IPS DF 6.9 (cell line): ENCODE measurements around the gene LSM10.

ENCODE experiments used
- DNase-seq: peaks from one replicate; pipeline ENCODE4 v3.0.0-alpha.2; 2013; ENCODE audit warnings: low read depth, low spot score
- H3K27ac ChIP-seq: one replicate; pipeline ENCODE4 v1.5.1; 2013; ENCODE audit warnings: low read length, control low read depth
- H3K27me3 ChIP-seq: 2 replicates; pipeline ENCODE4 v1.6.1; 2013; ENCODE audit warnings: mild to moderate bottlenecking, low read length; ENCODE audit not compliant: control insufficient read depth, insufficient read depth
- H3K36me3 ChIP-seq: 2 replicates; pipeline ENCODE4 v1.6.1; 2013; ENCODE audit warnings: low read length; ENCODE audit not compliant: control insufficient read depth, insufficient read depth
- H3K4me1 ChIP-seq: 2 replicates; pipeline ENCODE4 v1.6.1; 2013; ENCODE audit warnings: low read length; ENCODE audit not compliant: control insufficient read depth, insufficient read depth
- H3K4me3 ChIP-seq: 2 replicates; pipeline ENCODE4 v1.5.1; 2013; ENCODE audit warnings: mild to moderate bottlenecking, low read length
- H3K9me3 ChIP-seq: 2 replicates; pipeline ENCODE4 v1.6.1; 2013; ENCODE audit warnings: low read length, inconsistent platforms; ENCODE audit not compliant: control insufficient read depth, insufficient read depth
- WGBS: extraction: QIAGEN DNeasy Blood & Tissue Kit; methylation state at CpG from one replicate; pipeline ENCODE4 v1.1.7; 2013; ENCODE audit warnings: mixed read lengths, missing lambda C conversion rate; ENCODE audit not compliant: insufficient read length, insufficient coverage; 5-methylcytosine and 5-hydroxymethylcytosine counted together

LSM10 gene

DNA sequence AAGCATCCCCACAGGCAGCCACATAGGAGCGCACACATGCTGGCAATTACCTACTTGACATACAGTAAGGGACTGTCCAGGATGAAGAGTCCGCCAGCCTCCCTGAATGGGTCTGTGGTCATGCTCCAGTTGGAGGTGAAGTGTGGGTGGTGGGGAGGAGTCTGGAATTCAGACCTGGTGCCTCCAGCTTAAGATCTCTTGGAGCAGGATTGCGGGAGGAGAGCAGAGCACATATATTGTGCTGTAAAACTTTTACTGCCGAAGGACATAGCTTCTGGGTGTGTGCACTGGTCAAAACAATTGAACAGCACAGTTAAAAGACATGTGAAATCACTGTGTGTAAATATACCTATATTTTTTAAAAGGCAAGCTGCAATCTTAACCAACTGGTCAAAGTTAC is 29.9 kb downstream of the LSM10 start:
- DNase-seq, result no peak
- H3K4me1 ChIP-seq, result peaks cover 8% of the 10 kb centered on the region; the same call in 1 of the 2 replicates
- WGBS, result no CpG with 5 or more reads among the region's 4 CpGs
- no peaks in the 10 kb centered on the region for H3K9me3 ChIP-seq
- H3K36me3 ChIP-seq, result no peaks in the 10 kb centered on the region
- H3K27ac ChIP-seq, result no peak overlapping the region
- no peak overlapping the region for H3K4me3 ChIP-seq
- H3K27me3 ChIP-seq, result no peaks in the 10 kb centered on the region

DNA sequence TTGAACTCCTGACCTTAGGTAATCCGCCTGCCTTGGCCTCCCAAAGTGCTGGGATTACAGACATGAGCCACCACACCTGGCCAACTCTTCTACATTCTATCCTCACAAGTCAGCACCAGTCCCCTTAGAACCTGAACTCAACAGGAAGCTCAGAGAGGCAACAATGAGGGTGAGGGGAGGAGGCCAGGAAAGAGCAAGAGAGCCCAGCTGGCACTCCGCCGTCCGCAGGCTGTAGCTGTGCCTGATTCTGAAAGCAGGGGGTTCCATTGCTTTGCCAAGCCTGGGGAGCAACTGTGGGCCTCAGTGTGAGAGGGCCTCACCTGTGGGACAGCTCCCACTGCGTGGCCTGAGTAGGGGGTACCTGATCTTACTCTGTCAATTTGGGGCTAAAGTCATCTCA is 30.6 kb downstream of the LSM10 start:
- WGBS, result no CpG with 5 or more reads among the region's 5 CpGs
- Histone ChIP-seq H3K36me3 (no peaks in the 10 kb centered on the region), H3K27ac (no peak overlapping the region), H3K4me3 (no peak overlapping the region), H3K27me3 (no peaks in the 10 kb centered on the region), H3K9me3 (no peaks in the 10 kb centered on the region), H3K4me1 (peaks cover 4% of the 10 kb centered on the region; the same call in 1 of the 2 replicates)
- no peak for DNase-seq

DNA sequence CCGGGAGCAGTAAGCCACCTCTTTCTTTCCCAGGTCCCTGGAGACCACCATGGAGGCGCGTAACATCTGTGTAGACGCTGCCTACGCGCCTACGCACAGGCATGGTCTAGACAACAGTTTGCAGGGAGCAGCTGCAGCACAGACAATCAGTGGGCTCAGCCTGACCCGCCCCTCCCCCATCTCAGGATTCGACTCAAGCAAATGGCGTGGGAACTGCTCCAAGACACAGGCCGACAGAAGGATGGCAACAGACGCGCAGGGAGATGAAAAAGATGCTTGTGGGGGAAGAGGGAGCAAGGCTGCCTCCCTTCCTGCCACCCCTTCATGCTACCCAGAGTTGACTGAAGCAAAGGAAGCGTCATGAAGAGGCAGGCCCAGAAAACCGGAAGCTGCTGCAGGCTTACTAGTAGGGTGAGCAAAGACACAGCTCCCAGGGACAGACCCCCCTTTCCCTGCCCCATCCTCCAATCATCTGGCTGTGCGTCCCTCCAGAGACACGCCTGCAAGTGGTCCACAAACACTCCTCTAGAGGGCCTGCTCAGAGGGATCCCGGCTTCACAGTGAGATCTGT is 31.5 kb downstream of the LSM10 start:
- Histone ChIP-seq H3K9me3 (no peaks in the 10 kb centered on the region), H3K4me3 (no peak overlapping the region), H3K27me3 (no peaks in the 10 kb centered on the region), H3K27ac (no peak overlapping the region), H3K4me1 (peaks cover 4% of the 10 kb centered on the region; the same call in 1 of the 2 replicates), H3K36me3 (no peaks in the 10 kb centered on the region)
- no peak for DNase-seq
- no CpG with 5 or more reads among the region's 18 CpGs for WGBS

DNA sequence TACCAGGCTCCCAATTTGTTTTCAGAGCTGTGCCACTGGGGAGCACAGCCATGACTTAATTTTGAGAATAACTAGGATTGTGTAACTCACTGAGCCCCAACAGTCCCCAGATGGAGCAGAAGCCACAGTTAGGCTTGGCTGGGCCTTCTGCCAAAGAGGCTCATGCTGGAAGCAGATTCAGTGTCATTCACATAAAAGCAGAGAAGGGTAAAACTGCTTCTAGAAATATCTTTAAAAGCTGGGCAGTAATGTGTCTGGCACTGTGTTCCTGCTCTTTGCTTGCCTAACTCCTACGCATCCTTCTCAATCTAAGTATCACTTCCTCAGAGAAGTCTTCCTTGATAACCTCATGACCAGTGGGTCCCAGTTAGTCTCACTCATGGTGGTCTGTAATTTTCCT is 32.3 kb downstream of the LSM10 start:
- H3K4me1 ChIP-seq, result peaks cover 4% of the 10 kb centered on the region; the same call in 1 of the 2 replicates
- no peak overlapping the region for H3K27ac ChIP-seq
- no peak overlapping the region for H3K4me3 ChIP-seq
- WGBS, result no CpG with 5 or more reads among the region's 1 CpG
- no peaks in the 10 kb centered on the region for H3K9me3 ChIP-seq
- H3K36me3 ChIP-seq, result no peaks in the 10 kb centered on the region
- DNase-seq, result no peak
- H3K27me3 ChIP-seq, result no peaks in the 10 kb centered on the region

DNA sequence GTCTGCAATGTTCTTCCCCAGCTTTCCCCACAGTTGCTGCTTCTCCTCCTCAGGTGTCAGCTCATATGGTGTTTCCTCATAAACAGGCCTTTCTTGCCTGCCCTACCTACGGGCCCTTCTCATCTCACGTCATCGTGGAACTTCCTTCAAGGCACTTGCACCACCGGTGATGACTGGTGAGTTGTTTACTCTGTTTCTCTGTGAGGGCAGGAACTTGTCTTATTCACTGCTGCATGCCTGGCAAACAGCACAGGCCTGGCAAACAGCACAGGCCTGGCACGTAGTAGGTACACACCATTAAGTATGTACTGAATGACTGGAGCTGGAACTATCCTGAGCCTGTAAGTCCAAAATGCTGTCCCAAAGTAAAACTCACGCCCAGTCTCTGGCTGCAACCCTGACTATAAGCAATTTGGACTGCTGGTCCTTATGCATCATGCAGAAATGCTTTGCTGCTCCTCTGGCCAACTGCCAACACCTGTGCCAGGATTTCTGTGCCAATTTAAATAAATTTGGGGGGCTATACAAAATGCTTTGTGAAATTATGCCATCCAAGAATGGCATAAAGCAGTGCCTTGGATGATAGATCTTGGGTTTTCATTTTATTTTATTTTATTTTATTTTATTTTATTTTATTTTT is 37.7 kb downstream of the LSM10 start:
- Histone ChIP-seq H3K4me1 (no peaks in the 10 kb centered on the region), H3K36me3 (peaks cover 4% of the 10 kb centered on the region; the same call in 1 of the 2 replicates), H3K27me3 (no peaks in the 10 kb centered on the region), H3K27ac (no peak overlapping the region), H3K4me3 (no peak overlapping the region), H3K9me3 (no peaks in the 10 kb centered on the region)
- WGBS, result no CpG with 5 or more reads among the region's 6 CpGs
- no peak for DNase-seq

DNA sequence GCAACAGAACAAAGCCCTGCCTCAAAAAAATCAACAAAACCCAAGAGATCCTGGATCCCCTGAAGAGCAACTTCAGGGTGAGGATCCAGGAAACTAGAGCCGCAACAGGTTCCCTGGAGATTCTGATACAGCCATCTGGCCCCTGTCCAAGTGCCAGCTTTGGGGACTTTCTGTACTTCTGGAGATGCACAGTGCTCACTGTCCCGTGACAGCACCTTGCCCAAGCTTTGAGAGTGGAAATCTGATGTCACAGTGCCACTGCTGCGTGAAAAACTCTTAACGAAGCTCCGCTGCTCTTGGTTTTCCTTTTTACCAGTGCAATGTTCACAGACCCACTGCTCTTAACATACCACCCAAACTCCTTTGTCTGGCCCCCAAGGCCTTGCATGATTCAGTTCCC is 38.3 kb downstream of the LSM10 start:
- H3K9me3 ChIP-seq, result no peaks in the 10 kb centered on the region
- H3K36me3 ChIP-seq, result peaks cover 9% of the 10 kb centered on the region
- H3K27ac ChIP-seq, result no peak overlapping the region
- no peaks in the 10 kb centered on the region for H3K4me1 ChIP-seq
- H3K4me3 ChIP-seq, result no peak overlapping the region
- no peaks in the 10 kb centered on the region for H3K27me3 ChIP-seq
- WGBS, result no CpG with 5 or more reads among the region's 5 CpGs
- DNase-seq, result no peak

DNA sequence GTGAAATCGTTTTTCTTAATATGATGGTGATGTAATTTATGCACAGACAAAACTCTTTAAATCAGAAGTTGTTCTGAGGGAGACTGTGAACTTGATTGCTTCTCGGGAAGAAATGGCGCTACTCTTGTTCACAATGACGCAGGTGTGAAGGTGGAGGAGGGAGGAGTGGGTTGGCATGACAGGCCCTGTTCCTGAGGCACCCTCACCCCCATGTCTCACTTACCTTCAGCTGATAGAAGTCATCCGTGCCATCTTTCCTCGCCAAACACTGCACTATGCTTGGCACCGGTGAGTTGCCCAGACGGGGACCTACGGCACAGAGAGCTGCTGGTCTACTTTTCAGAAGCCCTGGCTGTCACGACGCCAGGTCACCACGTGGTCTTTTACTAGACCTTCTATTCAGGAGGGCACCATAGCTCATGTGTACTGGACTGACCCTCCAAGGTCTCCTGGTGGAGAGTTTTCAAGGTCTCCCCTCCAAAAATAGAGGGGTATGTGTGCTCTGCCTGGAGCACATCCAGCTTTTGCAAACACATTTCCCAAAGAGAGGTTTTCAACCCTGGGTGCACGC is 39.1 kb downstream of the LSM10 start:
- H3K4me1 ChIP-seq, result no peaks in the 10 kb centered on the region
- WGBS, result no CpG with 5 or more reads among the region's 13 CpGs
- H3K27me3 ChIP-seq, result no peaks in the 10 kb centered on the region
- no peak for DNase-seq
- peaks cover 11% of the 10 kb centered on the region for H3K36me3 ChIP-seq
- no peak overlapping the region for H3K27ac ChIP-seq
- H3K4me3 ChIP-seq, result no peak overlapping the region
- H3K9me3 ChIP-seq, result no peaks in the 10 kb centered on the region

DNA sequence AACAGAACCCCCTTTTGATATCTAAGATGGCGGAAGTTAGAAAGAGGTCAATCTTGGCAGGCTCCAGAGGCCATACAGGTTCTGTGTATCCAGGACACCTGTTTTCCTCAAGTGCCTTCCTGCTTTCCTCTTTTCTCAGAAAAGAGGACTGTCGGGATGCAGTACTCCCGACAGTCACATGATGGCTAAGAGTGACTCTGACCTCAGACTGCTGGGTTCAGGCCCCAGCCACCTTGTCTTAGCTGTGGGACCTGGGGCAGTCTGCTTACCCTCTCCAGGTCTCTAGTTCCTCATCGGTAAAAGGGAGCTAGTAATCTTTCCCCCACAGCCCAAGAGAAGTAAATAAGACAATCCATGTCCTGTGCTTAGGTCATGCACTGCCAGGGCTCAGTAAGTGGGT is 41.9 kb downstream of the LSM10 start:
- Histone ChIP-seq H3K27me3 (no peaks in the 10 kb centered on the region), H3K9me3 (no peaks in the 10 kb centered on the region), H3K4me1 (peaks cover 2% of the 10 kb centered on the region; the same call in 1 of the 2 replicates), H3K27ac (no peak overlapping the region), H3K36me3 (peaks cover 11% of the 10 kb centered on the region), H3K4me3 (no peak overlapping the region)
- no peak for DNase-seq
- WGBS, result no CpG with 5 or more reads among the region's 4 CpGs

DNA sequence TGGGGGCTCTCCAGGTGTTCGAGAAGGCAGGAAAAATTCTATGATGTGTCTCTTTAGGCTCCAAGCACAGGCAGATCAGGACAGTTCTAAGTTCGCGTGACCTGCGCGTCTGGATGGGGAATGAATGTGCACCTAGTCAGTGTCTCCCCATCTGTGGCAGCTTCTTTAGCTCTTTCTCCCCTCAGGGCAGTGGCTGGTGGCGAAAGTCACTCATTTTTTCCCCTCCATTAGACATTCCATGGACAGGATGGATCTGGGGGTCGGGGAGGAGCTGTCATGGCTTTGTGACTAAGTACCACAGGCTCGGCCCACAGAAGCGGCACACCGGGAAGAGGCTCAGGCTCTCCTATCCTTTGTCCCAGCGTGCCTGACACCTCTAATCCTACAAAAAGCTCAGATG is 43.2 kb downstream of the LSM10 start:
- Histone ChIP-seq H3K4me3 (no peak overlapping the region), H3K36me3 (peaks cover 11% of the 10 kb centered on the region), H3K9me3 (no peaks in the 10 kb centered on the region), H3K27me3 (no peaks in the 10 kb centered on the region), H3K27ac (no peak overlapping the region), H3K4me1 (peaks cover 2% of the 10 kb centered on the region; the same call in 1 of the 2 replicates)
- no peak for DNase-seq
- no CpG with 5 or more reads among the region's 11 CpGs for WGBS

DNA sequence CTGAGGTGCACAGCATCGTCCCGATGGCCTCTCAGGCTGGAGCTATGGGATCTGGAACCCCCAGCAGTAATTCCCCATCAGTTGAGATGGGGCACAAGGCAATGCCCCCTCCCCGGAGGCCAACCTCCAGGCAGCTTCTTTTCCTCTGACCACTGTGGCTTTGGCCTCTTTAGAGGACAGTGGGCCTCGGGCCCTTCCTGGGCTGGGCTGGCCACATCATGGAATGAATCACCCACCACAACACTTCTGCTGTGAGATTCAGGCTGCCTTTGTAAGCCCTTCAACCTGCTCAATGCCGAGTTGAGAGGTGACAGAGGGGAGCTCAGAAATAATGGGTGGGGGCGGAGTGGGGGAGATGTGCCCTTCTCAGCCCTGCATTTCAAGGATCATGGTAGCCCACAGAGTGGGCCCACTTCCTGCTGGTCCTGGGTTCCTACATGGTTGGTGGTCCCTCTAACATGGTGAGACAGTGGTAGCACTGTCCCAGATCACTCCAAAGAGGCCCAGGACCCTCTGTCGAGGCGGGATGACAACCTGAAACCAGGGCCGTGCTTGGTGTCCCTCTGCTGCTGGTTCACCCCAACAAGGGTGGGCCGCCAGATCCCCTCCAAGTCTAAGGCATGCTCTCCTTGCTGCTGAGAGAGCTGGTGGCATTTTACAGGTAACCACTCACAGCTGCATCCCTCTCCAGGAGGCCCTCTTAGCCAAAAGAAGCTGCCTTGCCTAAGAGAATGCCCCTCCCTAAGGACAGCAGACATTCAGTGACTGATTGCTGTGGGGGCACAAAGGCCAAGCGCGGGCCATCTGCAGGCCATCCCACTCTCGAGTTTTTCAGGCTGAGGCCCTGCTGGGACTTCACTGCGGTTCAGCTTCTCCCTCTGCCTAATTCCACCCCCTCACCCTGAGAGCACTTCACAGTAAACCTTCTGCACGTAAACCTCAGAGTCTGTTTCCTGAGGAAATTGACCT is 44.5 kb downstream of the LSM10 start:
- H3K4me3 ChIP-seq, result no peak overlapping the region
- peaks cover 2% of the 10 kb centered on the region; the same call in 1 of the 2 replicates for H3K4me1 ChIP-seq
- no peak for DNase-seq
- no peak overlapping the region for H3K27ac ChIP-seq
- peaks cover 14% of the 10 kb centered on the region for H3K36me3 ChIP-seq
- no peaks in the 10 kb centered on the region for H3K27me3 ChIP-seq
- no CpG with 5 or more reads among the region's 15 CpGs for WGBS
- H3K9me3 ChIP-seq, result no peaks in the 10 kb centered on the region
